GM23248 (cell line): ENCODE measurements around the gene FLOT1. TPM values are rescaled to one million over a fixed set of nuclear protein-coding genes. Genes with fewer than 3 reads are reported as not detected.

Experiments used
- DNase-seq: peaks from one replicate; pipeline ENCODE4 v3.0.0-alpha.2; 2015
- H2AFZ ChIP-seq: fragments of 200-600 bp; sonication (generic); 2 replicates; pipeline ENCODE4 v1.6.1; 2016; ENCODE audit warnings: antibody characterized with exemption
- H3F3A ChIP-seq: fragments of 200-600 bp; sonication (generic); 2 replicates; pipeline ENCODE4 v1.6.1; 2016; ENCODE audit warnings: mild to moderate bottlenecking, antibody characterized with exemption, mixed run types; ENCODE audit not compliant: insufficient read depth
- H3K27ac ChIP-seq: fragments of 200-600 bp; sonication (generic); 2 replicates; pipeline ENCODE4 v1.5.1; 2016; ENCODE audit warnings: mild to moderate bottlenecking
- H3K27me3 ChIP-seq: fragments of 200-600 bp; sonication (generic); replicated peaks from 2 replicates; pipeline ENCODE4 v1.6.1; 2016; ENCODE audit warnings: mild to moderate bottlenecking; ENCODE audit not compliant: insufficient read depth
- H3K36me3 ChIP-seq: fragments of 200-600 bp; sonication (generic); 2 replicates; pipeline ENCODE4 v1.6.1; 2016; ENCODE audit warnings: low read depth, mild to moderate bottlenecking
- H3K4me1 ChIP-seq: fragments of 200-600 bp; sonication (generic); 2 replicates; pipeline ENCODE4 v1.6.1; 2016; ENCODE audit warnings: mild to moderate bottlenecking; ENCODE audit not compliant: insufficient read depth
- H3K4me2 ChIP-seq: fragments of 200-600 bp; sonication (generic); one replicate; pipeline ENCODE4 v1.6.1; 2016; ENCODE audit warnings: mild to moderate bottlenecking; ENCODE audit not compliant: unreplicated experiment
- H3K4me3 ChIP-seq: fragments of 200-600 bp; sonication (generic); 2 replicates; pipeline ENCODE4 v1.5.1; 2016; ENCODE audit warnings: mild to moderate bottlenecking
- H3K79me2 ChIP-seq: fragments of 200-600 bp; sonication (generic); 2 replicates; pipeline ENCODE4 v1.6.1; 2016; ENCODE audit warnings: mild to moderate bottlenecking; ENCODE audit not compliant: insufficient read depth
- H3K9ac ChIP-seq: fragments of 200-600 bp; sonication (generic); 2 replicates; pipeline ENCODE4 v1.6.1; 2016; ENCODE audit warnings: mild to moderate bottlenecking
- H3K9me2 ChIP-seq: fragments of 200-600 bp; sonication (generic); 2 replicates; pipeline ENCODE4 v1.6.1; 2016; ENCODE audit warnings: mixed run types, mild to moderate bottlenecking, moderate library complexity; ENCODE audit not compliant: insufficient read depth
- H3K9me3 ChIP-seq: fragments of 200-600 bp; sonication (generic); one replicate; pipeline ENCODE4 v1.6.1; 2017; ENCODE audit warnings: low read depth
- H4K20me1 ChIP-seq: fragments of 200-600 bp; sonication (generic); 2 replicates; pipeline ENCODE4 v1.6.0; 2016; ENCODE audit not compliant: insufficient read depth
- EZH2 ChIP-seq: fragments of 200-600 bp; sonication (generic); IDR thresholded peaks from 2 replicates; pipeline ENCODE4 v1.6.1; 2018; ENCODE audit warnings: antibody characterized with exemption, mild to moderate bottlenecking; ENCODE audit not compliant: insufficient read depth, poor library complexity, severe bottlenecking
- EZH2phosphoT487 ChIP-seq: fragments of 200-600 bp; sonication (generic); IDR thresholded peaks from 2 replicates; pipeline ENCODE4 v1.6.1; 2018; ENCODE audit warnings: antibody characterized with exemption, moderate library complexity, mild to moderate bottlenecking, low read depth; ENCODE audit not compliant: insufficient read depth
- WGBS, 2 experiments: methylation state at CpG; one replicate each; pipeline ENCODE4 v1.1.6; 2015 to 2017; ENCODE audit warnings: low lambda C conversion rate in 2 of 2, low coverage in 1 of 2; ENCODE audit errors: missing lambda C conversion rate in 2 of 2; 5-methylcytosine and 5-hydroxymethylcytosine counted together
- in situ Hi-C: fragments of 300-500 bp; cut with MboI; formaldehyde crosslinking; loops from 2 replicates; pipeline ENCODE4 v1.15.0; 2020
- polyA plus RNA-seq: library from polyadenylated mRNA; unstranded; fragments of >200 nt; fragmentation: Nextera tagmentation; extraction: Ambion mirVana; gene quantifications from 2 replicates; pipeline ENCODE4 v1.2.1, GENCODE V29; 2016
- total RNA-seq: library from RNA; depleted of rRNA; stranded (reverse); fragments of >200 nt; shearing (Covaris generic); gene quantifications from 2 replicates; pipeline ENCODE4 v1.2.3, GENCODE V29; 2014

The FLOT1 gene
- total and polyA plus RNA-seq, 2 experiments from 2014 or later, result 165 to 171 TPM

- in situ Hi-C loops, result no loop called here
- DNase-seq, result no peak
- Histone ChIP-seq H3K9me3 (no peaks in the 10 kb centered on the region), H2AFZ (no peak overlapping the region), H3F3A (peaks cover 66% of the 10 kb centered on the region), H3K36me3 (no peaks in the 10 kb centered on the region), H3K4me1 (peaks cover 65% of the 10 kb centered on the region), H3K9me2 (no peaks in the 10 kb centered on the region), H3K27me3 (no peaks in the 10 kb centered on the region), H3K4me3 (no peak overlapping the region), H3K9ac (no peak overlapping the region), H3K79me2 (no peaks in the 10 kb centered on the region), H3K27ac (peak overlapping the region; percentile 96), H3K4me2 (no peak overlapping the region), H4K20me1 (no peaks in the 10 kb centered on the region)
- no peak for TF ChIP-seq EZH2
- no peak for TF ChIP-seq EZH2phosphoT487
Observed at GRCh38 chr6:30750379-30750668, 7.8 kb upstream of the FLOT1 start.

- Histone ChIP-seq H3K9me2 (no peaks in the 10 kb centered on the region), H3K4me2 (peak overlapping the region; percentile 39), H3K4me1 (peaks cover 61% of the 10 kb centered on the region), H3K27ac (peak overlapping the region; percentile 96), H2AFZ (peak overlapping the region; percentile 68), H3K36me3 (no peaks in the 10 kb centered on the region), H3K4me3 (no peak overlapping the region), H3K9me3 (no peaks in the 10 kb centered on the region), H3F3A (peaks cover 68% of the 10 kb centered on the region), H3K79me2 (no peaks in the 10 kb centered on the region), H3K9ac (peak overlapping the region; percentile 50), H3K27me3 (no peaks in the 10 kb centered on the region), H4K20me1 (no peaks in the 10 kb centered on the region)
- in situ Hi-C loops, result loop anchor here (10.0 to 25.0 kb wide), 2 partner anchors 65 to 338 kb away; no protein-coding TSS in a partner anchor
- TF ChIP-seq EZH2 (no peak), EZH2phosphoT487 (no peak)
- no peak for DNase-seq
- 74 to 77% methylated on average over 12 of the region's 12 CpGs for WGBS, 2 experiments
Observed at GRCh38 chr6:30749554-30750378, 7.3 kb upstream of the FLOT1 start.

- peaks cover 4% of the 10 kb centered on the region for H3K79me2 ChIP-seq
- in situ Hi-C loops, result loop anchor here (10.0 to 25.0 kb wide), 2 partner anchors 66 to 338 kb away; no protein-coding TSS in a partner anchor
- H3K27me3 ChIP-seq, result no peaks in the 10 kb centered on the region
- peak overlapping the region; percentile 50 for H3K9ac ChIP-seq
- peaks cover 54% of the 10 kb centered on the region for H3K4me1 ChIP-seq
- H3K36me3 ChIP-seq, result no peaks in the 10 kb centered on the region
- peak overlapping the region; percentile 39 for H3K4me2 ChIP-seq
- H3F3A ChIP-seq, result peaks cover 60% of the 10 kb centered on the region
- no peaks in the 10 kb centered on the region for H3K9me2 ChIP-seq
- H3K27ac ChIP-seq, result peak overlapping the region; percentile 96
- TF ChIP-seq EZH2 (no peak), EZH2phosphoT487 (no peak)
- peak; percentile 54 for DNase-seq
- H3K9me3 ChIP-seq, result no peaks in the 10 kb centered on the region
- H4K20me1 ChIP-seq, result no peaks in the 10 kb centered on the region
- WGBS, 2 experiments, result 23% methylated on average over 8 of the region's 8 CpGs
- H2AFZ ChIP-seq, result peak overlapping the region; percentile 68
- H3K4me3 ChIP-seq, result no peak overlapping the region
Observed at GRCh38 chr6:30748851-30749540, 6.5 kb upstream of the FLOT1 start.

GRCh38 chr6:30747902-30748769 is 5.6 kb upstream of the FLOT1 start:
- Histone ChIP-seq H4K20me1 (no peaks in the 10 kb centered on the region), H3K9ac (peak overlapping the region; percentile 50; the same call in 1 of the 2 replicates), H2AFZ (peak overlapping the region; percentile 8; the same call in 1 of the 2 replicates), H3K79me2 (peaks cover 12% of the 10 kb centered on the region), H3K9me3 (no peaks in the 10 kb centered on the region), H3K36me3 (peaks cover 6% of the 10 kb centered on the region; the same call in 1 of the 2 replicates), H3K4me2 (peak overlapping the region; percentile 39), H3K27ac (peak overlapping the region; percentile 96), H3K4me3 (no peak overlapping the region), H3K27me3 (no peaks in the 10 kb centered on the region), H3K4me1 (peaks cover 46% of the 10 kb centered on the region), H3F3A (peaks cover 56% of the 10 kb centered on the region), H3K9me2 (no peaks in the 10 kb centered on the region)
- no peak for DNase-seq
- in situ Hi-C loops, result loop anchor here (10.0 to 25.0 kb wide), 2 partner anchors 67 to 339 kb away; no protein-coding TSS in a partner anchor
- WGBS, 2 experiments, result 82 to 84% methylated on average over 6 of the region's 6 CpGs
- no peak for TF ChIP-seq EZH2
- TF ChIP-seq EZH2phosphoT487, result no peak
